Caco-2 (cell line): ENCODE results near the gene MYH6. TPM values are rescaled to one million over a fixed set of nuclear protein-coding genes. Genes with fewer than 3 reads are reported as not detected.

Experiments
- BruUV-seq: library from RNA; stranded (reverse); fragments of 400-500 nt; replicated peaks from 2 replicates; lab custom pipeline; 2021; lab: Mats Ljungman, UMichigan
- CTCF ChIA-PET: fragments of 300-600 bp; sonication (Branson Sonifier 250); formaldehyde crosslinking; loops from one replicate; lab custom pipeline; 2022; ENCODE audit warnings: antibody characterized with exemption; lab: Charles Lee
- POLR2A ChIA-PET: fragments of 300-600 bp; sonication (Branson Sonifier 250); formaldehyde crosslinking; loops from one replicate; lab custom pipeline; 2022; ENCODE audit warnings: antibody characterized with exemption; lab: Charles Lee
- DNase-seq, 2 experiments: peaks; one replicate each; pipeline versions ENCODE4 v3.0.0 to v3.0.0-alpha.2; 2020 to 2022
- H3K27me3 ChIP-seq: replicated peaks from 2 replicates; pipeline ENCODE4 v1.6.0; 2011; ENCODE audit warnings: low read length; ENCODE audit not compliant: control insufficient read depth, insufficient read depth
- H3K36me3 ChIP-seq: 2 replicates; pipeline ENCODE4 v1.5.1; 2011; ENCODE audit warnings: low read length; ENCODE audit not compliant: control insufficient read depth, insufficient read depth
- H3K4me1 ChIP-seq: fragments of 250-450 bp; sonication (Bioruptor Pico); 2 replicates; pipeline ENCODE4 v1.5.1; 2020; ENCODE audit warnings: mild to moderate bottlenecking
- H3K4me3 ChIP-seq: 2 replicates; pipeline ENCODE4 v1.5.1; 2011; ENCODE audit warnings: low read depth, mild to moderate bottlenecking, control low read depth, low read length
- H3K9me3 ChIP-seq: fragments of 250-450 bp; sonication (Bioruptor Pico); 2 replicates; pipeline ENCODE4 v1.5.1; 2020; ENCODE audit warnings: mild to moderate bottlenecking, moderate library complexity
- H3K27ac Mint-ChIP-seq: one replicate; pipeline ENCODE4 v1.8.0; 2022; ENCODE audit warnings: mixed read lengths; ENCODE audit not compliant: unreplicated experiment
- H3K27me3 Mint-ChIP-seq: one replicate; pipeline ENCODE4 v1.8.0; 2022; ENCODE audit warnings: mixed read lengths; ENCODE audit not compliant: insufficient read depth, unreplicated experiment
- H3K36me3 Mint-ChIP-seq: one replicate; pipeline ENCODE4 v1.8.0; 2022; ENCODE audit warnings: mild to moderate bottlenecking, mixed read lengths; ENCODE audit not compliant: insufficient read depth, unreplicated experiment
- H3K4me1 Mint-ChIP-seq: one replicate; pipeline ENCODE4 v1.8.0; 2022; ENCODE audit warnings: low read depth, mixed read lengths; ENCODE audit not compliant: unreplicated experiment
- H3K4me3 Mint-ChIP-seq: one replicate; pipeline ENCODE4 v1.8.0; 2022; ENCODE audit warnings: mild to moderate bottlenecking, moderate library complexity, mixed read lengths; ENCODE audit not compliant: unreplicated experiment
- H3K9me3 Mint-ChIP-seq: one replicate; pipeline ENCODE4 v1.8.0; 2022; ENCODE audit warnings: mixed read lengths; ENCODE audit not compliant: unreplicated experiment
- CTCF ChIP-seq, 2 experiments: fragments of 200-600 bp in 1 of 2; IDR thresholded peaks; 1 replicate in 1 of 2; 2 replicates in 1 of 2; pipeline versions ENCODE4 v1.5.1 to v1.8.0; 2011 to 2022; ENCODE audit warnings: antibody characterized with exemption in 1 of 2, control low read depth in 1 of 2, inconsistent platforms in 1 of 2, low read depth in 1 of 2, low read length in 1 of 2, mild to moderate bottlenecking in 1 of 2, moderate library complexity in 1 of 2; ENCODE audit not compliant: insufficient read depth in 1 of 2, severe bottlenecking in 1 of 2, unreplicated experiment in 1 of 2
- intact Hi-C: fragments of 100-400 bp; cut with micrococcal nuclease; formaldehyde crosslinking; loops from one replicate; pipeline ENCODE4 v1.10.0; 2022; ENCODE audit not compliant: unreplicated experiment
- total RNA-seq: library from RNA; stranded (reverse); gene quantifications from 2 replicates; pipeline ENCODE4 v1.2.3, GENCODE V29; 2022

The MYH6 gene
- total RNA-seq, 1 experiment from 2014 or later, result not detected

- H3K27me3 Mint-ChIP-seq, result peaks cover 14% of the 10 kb centered on the region
- H3K4me3 Mint-ChIP-seq, result no peak overlapping the region
- POLR2A ChIA-PET, result no interaction called here
- intact Hi-C loops, result no loop called here
- DNase-seq, result no peak
- 0 out of 2 replicates have a peak, but pooled peaks cover 3% of the 10 kb centered on the region for H3K4me1 ChIP-seq
- H3K27me3 ChIP-seq, result no peaks in the 10 kb centered on the region
- no peak overlapping the region for H3K27ac Mint-ChIP-seq
- H3K36me3 ChIP-seq, result no peaks in the 10 kb centered on the region
- no peaks in the 10 kb centered on the region for H3K9me3 ChIP-seq
- no peak for TF ChIP-seq CTCF (IDR thresholded peaks at IDR 0.05; ENCODE audit: insufficient read depth in 1 of 2, low read depth in 1 of 2, low read length in 1 of 2, severe bottlenecking in 1 of 2, unreplicated experiment in 1 of 2)
- peaks cover 6% of the 10 kb centered on the region for H3K4me1 Mint-ChIP-seq
- CTCF ChIA-PET, result no interaction called here
- no TSS peak for BruUV-seq
- no peak overlapping the region for H3K4me3 ChIP-seq
- H3K9me3 Mint-ChIP-seq, result no peaks in the 10 kb centered on the region
- H3K36me3 Mint-ChIP-seq, result no peaks in the 10 kb centered on the region
Measured at GRCh38 chr14:23356662-23357061, 51.4 kb downstream of the MYH6 start.

- no peaks in the 10 kb centered on the region for H3K36me3 Mint-ChIP-seq
- POLR2A ChIA-PET, result no interaction called here
- Histone ChIP-seq H3K9me3 (no peaks in the 10 kb centered on the region), H3K4me3 (no peak overlapping the region), H3K4me1 (0 out of 2 replicates have a peak, but pooled peaks cover 3% of the 10 kb centered on the region), H3K36me3 (no peaks in the 10 kb centered on the region), H3K27me3 (no peaks in the 10 kb centered on the region)
- no peak for TF ChIP-seq CTCF (IDR thresholded peaks at IDR 0.05; ENCODE audit: insufficient read depth in 1 of 2, low read depth in 1 of 2, low read length in 1 of 2, severe bottlenecking in 1 of 2, unreplicated experiment in 1 of 2)
- H3K4me3 Mint-ChIP-seq, result no peak overlapping the region
- intact Hi-C loops, result no loop called here
- no peaks in the 10 kb centered on the region for H3K9me3 Mint-ChIP-seq
- H3K4me1 Mint-ChIP-seq, result peaks cover 6% of the 10 kb centered on the region
- H3K27ac Mint-ChIP-seq, result no peak overlapping the region
- CTCF ChIA-PET, result no interaction called here
- peaks cover 14% of the 10 kb centered on the region for H3K27me3 Mint-ChIP-seq
- no peak for DNase-seq
- no TSS peak for BruUV-seq
Measured at GRCh38 chr14:23355871-23356435, 52.1 kb downstream of the MYH6 start.

GRCh38 chr14:23354990-23355389, 53.1 kb downstream of the MYH6 start:
- intact Hi-C loops, result no loop called here
- no peaks in the 10 kb centered on the region for H3K27me3 ChIP-seq
- no peaks in the 10 kb centered on the region for H3K9me3 ChIP-seq
- no peak overlapping the region for H3K4me3 Mint-ChIP-seq
- 0 out of 2 replicates have a peak, but pooled peaks cover 3% of the 10 kb centered on the region for H3K4me1 ChIP-seq
- POLR2A ChIA-PET, result no interaction called here
- TF ChIP-seq CTCF (IDR thresholded peaks at IDR 0.05; ENCODE audit: insufficient read depth in 1 of 2, low read depth in 1 of 2, low read length in 1 of 2, severe bottlenecking in 1 of 2, unreplicated experiment in 1 of 2), result no peak
- peaks cover 6% of the 10 kb centered on the region for H3K4me1 Mint-ChIP-seq
- H3K9me3 Mint-ChIP-seq, result no peaks in the 10 kb centered on the region
- H3K36me3 Mint-ChIP-seq, result no peaks in the 10 kb centered on the region
- CTCF ChIA-PET, result no interaction called here
- H3K4me3 ChIP-seq, result no peak overlapping the region
- DNase-seq, result no peak
- BruUV-seq, result no TSS peak
- H3K27me3 Mint-ChIP-seq, result peaks cover 17% of the 10 kb centered on the region
- H3K27ac Mint-ChIP-seq, result no peak overlapping the region
- no peaks in the 10 kb centered on the region for H3K36me3 ChIP-seq
